Tibial artery (tissue), 4 donors: ENCODE data around the gene AP5M1.

Experiments
- DNase-seq, 2 donors: peaks; one replicate each; pipeline ENCODE4 v3.0.0-alpha.2; 2019
- H3K27ac ChIP-seq, 2 donors: fragments of 200-600 bp; sonication (generic) in 1 of 2; 1 replicate in 1 of 2; 2 replicates in 1 of 2; pipeline ENCODE4 v1.5.1; 2018 to 2019; ENCODE audit warnings: mild to moderate bottlenecking in 1 of 2
- H3K27me3 ChIP-seq, 2 donors: fragments of 200-600 bp; sonication (generic) in 1 of 2; one replicate each; pipeline versions ENCODE4 v1.5.1 to v1.6.0; 2016 to 2019
- H3K36me3 ChIP-seq, 3 donors: fragments of 200-600 bp; sonication (generic) in 2 of 3; one replicate each; pipeline ENCODE4 v1.5.1; 2016 to 2019; ENCODE audit warnings: mild to moderate bottlenecking in 2 of 3
- H3K4me1 ChIP-seq, 4 donors: fragments of 200-600 bp; sonication (generic) in 2 of 4; 1 replicate in 3 of 4; 2 replicates in 1 of 4; pipeline ENCODE4 v1.5.1; 2016 to 2019
- H3K4me3 ChIP-seq, 2 donors: fragments of 200-600 bp; sonication (generic) in 1 of 2; 1 replicate in 1 of 2; 2 replicates in 1 of 2; pipeline ENCODE4 v1.5.1; 2018 to 2019; ENCODE audit warnings: mild to moderate bottlenecking in 2 of 2
- H3K9me3 ChIP-seq, 3 donors: fragments of 200-600 bp; sonication (generic) in 1 of 3; one replicate each; pipeline ENCODE4 v1.5.1; 2016 to 2019
- intact Hi-C: fragments of 100-400 bp; cut with DNase I; formaldehyde crosslinking; loops from one replicate; pipeline ENCODE4 v1.15.0; 2023; ENCODE audit warnings: low total_unique reads
- TF ChIP-seq, protein P1 (sequence below), 2 experiments: fragments of 200-600 bp in 1 of 2; fragments of 450-650 bp in 1 of 2; IDR thresholded peaks; one replicate each; pipeline ENCODE4 v1.5.1; 2017 to 2019; ENCODE audit warnings: antibody characterized with exemption in 2 of 2, mild to moderate bottlenecking in 1 of 2, moderate library complexity in 1 of 2

The AP5M1 gene

GRCh38 chr14:57274551-57274950 lies 5.8 kb downstream of the AP5M1 start:
- no peaks in the 10 kb centered on the region for H3K9me3 ChIP-seq
- TF ChIP-seq, protein P1, sequence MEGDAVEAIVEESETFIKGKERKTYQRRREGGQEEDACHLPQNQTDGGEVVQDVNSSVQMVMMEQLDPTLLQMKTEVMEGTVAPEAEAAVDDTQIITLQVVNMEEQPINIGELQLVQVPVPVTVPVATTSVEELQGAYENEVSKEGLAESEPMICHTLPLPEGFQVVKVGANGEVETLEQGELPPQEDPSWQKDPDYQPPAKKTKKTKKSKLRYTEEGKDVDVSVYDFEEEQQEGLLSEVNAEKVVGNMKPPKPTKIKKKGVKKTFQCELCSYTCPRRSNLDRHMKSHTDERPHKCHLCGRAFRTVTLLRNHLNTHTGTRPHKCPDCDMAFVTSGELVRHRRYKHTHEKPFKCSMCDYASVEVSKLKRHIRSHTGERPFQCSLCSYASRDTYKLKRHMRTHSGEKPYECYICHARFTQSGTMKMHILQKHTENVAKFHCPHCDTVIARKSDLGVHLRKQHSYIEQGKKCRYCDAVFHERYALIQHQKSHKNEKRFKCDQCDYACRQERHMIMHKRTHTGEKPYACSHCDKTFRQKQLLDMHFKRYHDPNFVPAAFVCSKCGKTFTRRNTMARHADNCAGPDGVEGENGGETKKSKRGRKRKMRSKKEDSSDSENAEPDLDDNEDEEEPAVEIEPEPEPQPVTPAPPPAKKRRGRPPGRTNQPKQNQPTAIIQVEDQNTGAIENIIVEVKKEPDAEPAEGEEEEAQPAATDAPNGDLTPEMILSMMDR (IDR thresholded peaks at IDR 0.05), result no peak
- intact Hi-C loops, result no loop called here
- DNase-seq, result no peak
- peaks cover 5 to 20% (median 16%) of the 10 kb centered on the region in 3 donors for H3K36me3 ChIP-seq
- peaks cover 0 to 27% (median 12%) of the 10 kb centered on the region in 4 donors for H3K4me1 ChIP-seq
- H3K27me3 ChIP-seq, result no peaks in the 10 kb centered on the region
- no peak overlapping the region for H3K4me3 ChIP-seq
- no peak overlapping the region for H3K27ac ChIP-seq

- intact Hi-C loops, result no loop called here
- no peaks in the 10 kb centered on the region for H3K9me3 ChIP-seq
- no peak overlapping the region for H3K4me3 ChIP-seq
- H3K27ac ChIP-seq, result no peak overlapping the region
- peaks cover 5 to 22% (median 17%) of the 10 kb centered on the region in 3 donors for H3K36me3 ChIP-seq
- TF ChIP-seq, protein P1 (IDR thresholded peaks at IDR 0.05), result no peak
- peaks cover 0 to 21% (median 9%) of the 10 kb centered on the region in 4 donors for H3K4me1 ChIP-seq
- H3K27me3 ChIP-seq, result no peaks in the 10 kb centered on the region
- DNase-seq, result no peak
Measured at GRCh38 chr14:57275023-57275664, 6.4 kb downstream of the AP5M1 start.

DNA sequence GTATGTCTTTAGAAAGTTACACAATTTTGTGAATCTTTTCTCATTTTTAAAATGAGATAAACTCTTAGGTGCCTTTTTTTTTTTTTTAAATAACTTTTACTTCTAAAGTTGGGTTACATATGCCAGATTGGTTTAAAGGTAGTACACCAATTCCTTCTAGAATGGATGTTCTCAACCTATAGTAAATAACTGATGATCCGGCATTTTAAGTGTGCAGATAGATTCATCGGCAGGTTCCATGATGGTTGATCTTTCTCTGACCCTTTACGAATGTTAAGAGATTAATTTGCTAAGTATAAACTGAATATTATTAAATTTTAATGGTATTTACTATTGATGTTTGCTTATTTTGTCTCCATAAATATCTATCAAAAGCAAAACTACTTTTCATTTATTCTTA lies 8.3 kb downstream of the AP5M1 start:
- H3K9me3 ChIP-seq, result no peaks in the 10 kb centered on the region
- intact Hi-C loops, result no loop called here
- H3K4me3 ChIP-seq, result no peak overlapping the region
- H3K4me1 ChIP-seq, result peaks cover 0 to 8% (median 0%) of the 10 kb centered on the region in 4 donors
- H3K27me3 ChIP-seq, result no peaks in the 10 kb centered on the region
- H3K27ac ChIP-seq, result no peak overlapping the region
- TF ChIP-seq, protein P1 (IDR thresholded peaks at IDR 0.05), result no peak
- peaks cover 24 to 40% (median 35%) of the 10 kb centered on the region in 3 donors for H3K36me3 ChIP-seq
- DNase-seq, result no peak

DNA sequence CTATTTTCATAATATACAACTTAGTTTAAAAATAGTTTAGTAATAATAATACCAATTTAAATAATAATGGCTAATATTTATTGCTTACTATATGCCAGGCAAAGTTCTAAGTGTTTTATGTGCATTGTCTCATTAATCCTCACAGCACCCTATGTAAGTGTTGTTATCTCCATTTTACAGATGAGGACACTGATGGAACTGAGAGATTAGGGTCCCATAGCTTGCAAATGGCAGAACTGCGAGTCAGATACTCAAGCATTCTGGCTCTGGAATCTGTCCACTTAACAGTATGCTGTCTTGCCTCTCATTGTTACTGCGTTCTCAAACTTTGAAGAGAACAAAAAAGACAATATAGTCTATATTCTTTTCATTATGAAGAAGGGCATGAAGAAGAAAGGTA lies 19.0 kb downstream of the AP5M1 start:
- intact Hi-C loops, result no loop called here
- no peaks in the 10 kb centered on the region for H3K27me3 ChIP-seq
- no peak overlapping the region for H3K4me3 ChIP-seq
- no peak for DNase-seq
- no peak overlapping the region for H3K27ac ChIP-seq
- peaks cover 40 to 56% (median 50%) of the 10 kb centered on the region in 3 donors for H3K36me3 ChIP-seq
- TF ChIP-seq, protein P1 (IDR thresholded peaks at IDR 0.05), result no peak
- no peaks in the 10 kb centered on the region for H3K9me3 ChIP-seq
- H3K4me1 ChIP-seq, result no peaks in the 10 kb centered on the region

- intact Hi-C loops, result no loop called here
- Histone ChIP-seq H3K9me3 (no peaks in the 10 kb centered on the region), H3K27me3 (no peaks in the 10 kb centered on the region), H3K4me1 (no peaks in the 10 kb centered on the region), H3K36me3 (peaks cover 21 to 30% (median 21%) of the 10 kb centered on the region in 3 donors), H3K27ac (no peak overlapping the region), H3K4me3 (no peak overlapping the region)
- DNase-seq, result no peak
- TF ChIP-seq, protein P1 (IDR thresholded peaks at IDR 0.05), result no peak
Measured at GRCh38 chr14:57290751-57291150, 22.0 kb downstream of the AP5M1 start.
